Thymus (tissue), 11 donors: ENCODE data around the gene MUC2. TPM values are rescaled to one million over a fixed set of nuclear protein-coding genes. Genes with fewer than 3 reads are reported as not detected.

Source experiments
- DNase-seq, 9 donors: peaks; one replicate each; pipeline ENCODE4 v3.0.0-alpha.2; 2013; ENCODE audit warnings: low spot score in 9 of 9, low read depth in 6 of 9, missing footprints in 1 of 9
- H3K27ac ChIP-seq, 2 donors: one replicate each; pipeline ENCODE4 v1.5.1; 2013; ENCODE audit warnings: control low read depth in 1 of 2, low read depth in 1 of 2, low read length in 1 of 2, mild to moderate bottlenecking in 1 of 2, moderate library complexity in 1 of 2
- H3K27me3 ChIP-seq, 2 donors: one replicate each; pipeline ENCODE4 v1.5.1; 2013; ENCODE audit warnings: low read length in 1 of 2; ENCODE audit not compliant: control insufficient read depth in 2 of 2, insufficient read depth in 1 of 2
- H3K36me3 ChIP-seq, 2 donors: one replicate each; pipeline ENCODE4 v1.5.1; 2013; ENCODE audit warnings: low read length in 1 of 2, mild to moderate bottlenecking in 1 of 2, moderate library complexity in 1 of 2; ENCODE audit not compliant: control insufficient read depth in 2 of 2, insufficient read depth in 2 of 2
- H3K4me1 ChIP-seq, 2 donors: one replicate each; pipeline ENCODE4 v1.5.1; 2013; ENCODE audit warnings: low read length in 2 of 2; ENCODE audit not compliant: control insufficient read depth in 2 of 2, insufficient read depth in 2 of 2
- H3K4me3 ChIP-seq, 2 donors: one replicate each; pipeline ENCODE4 v1.5.1; 2013; ENCODE audit warnings: low read length in 2 of 2, control low read depth in 1 of 2, mild to moderate bottlenecking in 1 of 2
- H3K9me3 ChIP-seq, 2 donors: one replicate each; pipeline ENCODE4 v1.5.1; 2013; ENCODE audit warnings: low read length in 1 of 2, mild to moderate bottlenecking in 1 of 2; ENCODE audit not compliant: control insufficient read depth in 2 of 2, insufficient read depth in 1 of 2
- WGBS: extraction: QIAGEN DNeasy Blood & Tissue Kit; methylation state at CpG from one replicate; pipeline ENCODE4 v1.1.7; 2013; 5-methylcytosine and 5-hydroxymethylcytosine counted together
- polyA plus RNA-seq: library from polyadenylated mRNA; stranded (reverse); fragments of 200-250 nt; gene quantifications from one replicate; pipeline ENCODE4 v1.2.3, GENCODE V29; 2013
- total RNA-seq: library from RNA; stranded (reverse); fragments of 120-200 nt; gene quantifications from one replicate; pipeline ENCODE4 v1.2.4, GENCODE V29; 2013
- donor health status: healthy.

The MUC2 gene
- total and polyA plus RNA-seq, 2 donors: under 0.01 TPM

- no peak for DNase-seq
- WGBS: 74% methylated on average over 16 of the region's 16 CpGs
- H3K27ac ChIP-seq: no peak overlapping the region
- no peaks in the 10 kb centered on the region for H3K4me1 ChIP-seq
- H3K4me3 ChIP-seq: no peak overlapping the region
- H3K36me3 ChIP-seq: no peaks in the 10 kb centered on the region
- no peaks in the 10 kb centered on the region for H3K27me3 ChIP-seq
- H3K9me3 ChIP-seq: no peaks in the 10 kb centered on the region
These were observed 45.0 kb upstream of the MUC2 start for GRCh38 chr11:1029654-1030053.

- 87% methylated on average over 16 of the region's 16 CpGs for WGBS
These were observed 44.6 kb upstream of the MUC2 start for GRCh38 chr11:1030086-1030485.

GRCh38 chr11:1030556-1030955 lies 44.1 kb upstream of the MUC2 start:
- no peak for DNase-seq
- no peak overlapping the region for H3K27ac ChIP-seq
- H3K9me3 ChIP-seq: no peaks in the 10 kb centered on the region
- no peaks in the 10 kb centered on the region for H3K4me1 ChIP-seq
- WGBS: 80% methylated on average over 20 of the region's 20 CpGs
- no peaks in the 10 kb centered on the region for H3K27me3 ChIP-seq
- H3K4me3 ChIP-seq: no peak overlapping the region
- H3K36me3 ChIP-seq: no peaks in the 10 kb centered on the region

More at GRCh38 chr11:1030086-1030485, 44.6 kb upstream of the MUC2 start:
- no peak overlapping the region for H3K27ac ChIP-seq
- no peaks in the 10 kb centered on the region for H3K27me3 ChIP-seq
- no peaks in the 10 kb centered on the region for H3K36me3 ChIP-seq
- no peak overlapping the region for H3K4me3 ChIP-seq
- H3K4me1 ChIP-seq: no peaks in the 10 kb centered on the region
- no peak for DNase-seq
- H3K9me3 ChIP-seq: no peaks in the 10 kb centered on the region

GRCh38 chr11:1031121-1031899 lies 43.4 kb upstream of the MUC2 start:
- H3K36me3 ChIP-seq: no peaks in the 10 kb centered on the region
- H3K4me1 ChIP-seq: no peaks in the 10 kb centered on the region
- no peak for DNase-seq
- 89% methylated on average over 30 of the region's 30 CpGs for WGBS
- H3K9me3 ChIP-seq: no peaks in the 10 kb centered on the region
- no peaks in the 10 kb centered on the region for H3K27me3 ChIP-seq
- H3K27ac ChIP-seq: no peak overlapping the region
- no peak overlapping the region for H3K4me3 ChIP-seq

- Histone ChIP-seq H3K27ac (no peak overlapping the region), H3K4me3 (no peak overlapping the region), H3K4me1 (no peaks in the 10 kb centered on the region), H3K27me3 (no peaks in the 10 kb centered on the region), H3K9me3 (no peaks in the 10 kb centered on the region), H3K36me3 (no peaks in the 10 kb centered on the region)
- DNase-seq: no peak
- WGBS: 97% methylated on average over 12 of the region's 12 CpGs
These were observed 42.3 kb upstream of the MUC2 start for GRCh38 chr11:1032310-1032891.

GRCh38 chr11:1033016-1033798 lies 41.5 kb upstream of the MUC2 start:
- H3K4me1 ChIP-seq: no peaks in the 10 kb centered on the region
- no peaks in the 10 kb centered on the region for H3K36me3 ChIP-seq
- H3K27me3 ChIP-seq: no peaks in the 10 kb centered on the region
- DNase-seq: no peak
- 90% methylated on average over 38 of the region's 38 CpGs for WGBS
- no peaks in the 10 kb centered on the region for H3K9me3 ChIP-seq
- H3K4me3 ChIP-seq: no peak overlapping the region
- H3K27ac ChIP-seq: no peak overlapping the region

GRCh38 chr11:1034001-1034400 lies 40.7 kb upstream of the MUC2 start:
- no peaks in the 10 kb centered on the region for H3K27me3 ChIP-seq
- H3K9me3 ChIP-seq: no peaks in the 10 kb centered on the region
- no peaks in the 10 kb centered on the region for H3K36me3 ChIP-seq
- no peak overlapping the region for H3K4me3 ChIP-seq
- no peak overlapping the region for H3K27ac ChIP-seq
- no peaks in the 10 kb centered on the region for H3K4me1 ChIP-seq
- no peak for DNase-seq
- 96% methylated on average over 8 of the region's 8 CpGs for WGBS

GRCh38 chr11:1034456-1035295 lies 40.0 kb upstream of the MUC2 start:
- no peak for DNase-seq
- Histone ChIP-seq H3K27ac (no peak overlapping the region), H3K36me3 (no peaks in the 10 kb centered on the region), H3K9me3 (no peaks in the 10 kb centered on the region), H3K27me3 (no peaks in the 10 kb centered on the region), H3K4me1 (no peaks in the 10 kb centered on the region), H3K4me3 (no peak overlapping the region)
- 92% methylated on average over 39 of the region's 39 CpGs for WGBS
